ENCODE data around the gene NPSR1. TPM values are rescaled to one million over a fixed set of nuclear protein-coding genes. Genes with fewer than 3 reads are reported as not detected.
"Not testable (repeated sequence)": the region's sequence is repeated elsewhere in the genome, so short reads cannot be mapped to it uniquely, and the experiment has no call there.

The NPSR1 gene, protein sequence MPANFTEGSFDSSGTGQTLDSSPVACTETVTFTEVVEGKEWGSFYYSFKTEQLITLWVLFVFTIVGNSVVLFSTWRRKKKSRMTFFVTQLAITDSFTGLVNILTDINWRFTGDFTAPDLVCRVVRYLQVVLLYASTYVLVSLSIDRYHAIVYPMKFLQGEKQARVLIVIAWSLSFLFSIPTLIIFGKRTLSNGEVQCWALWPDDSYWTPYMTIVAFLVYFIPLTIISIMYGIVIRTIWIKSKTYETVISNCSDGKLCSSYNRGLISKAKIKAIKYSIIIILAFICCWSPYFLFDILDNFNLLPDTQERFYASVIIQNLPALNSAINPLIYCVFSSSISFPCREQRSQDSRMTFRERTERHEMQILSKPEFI
- total RNA-seq (not detected), polyA plus RNA-seq (not detected)

GRCh38 chr7:34657632-34658268 is at the start of gene NPSR1:
TSS of gene NPSR1 (plus strand) at chr7:34658218. CDS start at chr7:34658413, 195 bp downstream.
- Mint-ChIP-seq H3K4me1 (no peaks in the 10 kb centered on the region), H3K27ac (no peak within 1 kb of the TSS), H3K36me3 (no peaks in the 10 kb centered on the region), H3K9me3 (peaks cover 0 to 1% (median 0%) of the 10 kb centered on the region in 8 donors), H3K27me3 (peaks cover 3 to 4% of the 10 kb centered on the region in 2 donors), H3K4me3 (no peak within 1 kb of the TSS)
- POLR2A ChIA-PET (ENCODE audit: partially characterized antibody) = no interaction called here
- Histone ChIP-seq H3K27me3 (ENCODE audit: insufficient read depth, low read length) (no peaks in the 10 kb centered on the region), H3K4me1 (ENCODE audit: insufficient read depth, low read length) (no peaks in the 10 kb centered on the region), H3K4me3 (ENCODE audit: low read length in 2 of 2) (no peak within 1 kb of the TSS), H3K27ac (ENCODE audit: low read depth, low read length) (no peak within 1 kb of the TSS), H3K36me3 (ENCODE audit: insufficient read depth, low read length) (no peaks in the 10 kb centered on the region), H3K9me3 (ENCODE audit: control insufficient read depth in 1 of 2, low read length in 2 of 2) (no peaks in the 10 kb centered on the region)
- CTCF ChIA-PET (ENCODE audit: partially characterized antibody) = no interaction called here
- intact Hi-C loops (cut with micrococcal nuclease) = no loop called here
- DNase-seq = no peak

- no peak for DNase-seq
Measured at GRCh38 chr7:34612661-34613060, 45.4 kb upstream of the NPSR1 start.

GRCh38 chr7:34620425-34620824 is 37.6 kb upstream of the NPSR1 start:
- CTCF ChIA-PET (ENCODE audit: partially characterized antibody) = no interaction called here
- POLR2A ChIA-PET (ENCODE audit: partially characterized antibody) = no interaction called here
- Mint-ChIP-seq H3K4me1 (no peaks in the 10 kb centered on the region), H3K36me3 (no peaks in the 10 kb centered on the region), H3K9me3 (peaks cover 0 to 4% (median 0%) of the 10 kb centered on the region in 8 donors), H3K27ac (no peak overlapping the region), H3K27me3 (peaks cover 0 to 1% of the 10 kb centered on the region in 2 donors), H3K4me3 (no peak overlapping the region)
- DNase-seq = no peak
- Histone ChIP-seq H3K36me3 (ENCODE audit: insufficient read depth, low read length) (no peaks in the 10 kb centered on the region), H3K9me3 (ENCODE audit: control insufficient read depth in 1 of 2, low read length in 2 of 2) (no peaks in the 10 kb centered on the region), H3K4me1 (ENCODE audit: insufficient read depth, low read length) (no peaks in the 10 kb centered on the region), H3K4me3 (ENCODE audit: low read length in 2 of 2) (no peak overlapping the region), H3K27ac (ENCODE audit: low read depth, low read length) (no peak overlapping the region), H3K27me3 (ENCODE audit: insufficient read depth, low read length) (no peaks in the 10 kb centered on the region)
- intact Hi-C loops (cut with micrococcal nuclease) = no loop called here

More at GRCh38 chr7:34612661-34613060, 45.4 kb upstream of the NPSR1 start:
- H3K9me3 ChIP-seq (ENCODE audit: control insufficient read depth in 1 of 2, low read length in 2 of 2) = no peaks in the 10 kb centered on the region
- H3K4me1 ChIP-seq (ENCODE audit: insufficient read depth, low read length) = no peaks in the 10 kb centered on the region
- H3K4me3 ChIP-seq (ENCODE audit: low read length in 2 of 2) = no peak overlapping the region
- Mint-ChIP-seq H3K9me3 (peaks cover 0 to 9% (median 4%) of the 10 kb centered on the region in 8 donors), H3K27me3 (no peaks in the 10 kb centered on the region), H3K36me3 (no peaks in the 10 kb centered on the region), H3K4me1 (no peaks in the 10 kb centered on the region), H3K4me3 (no peak overlapping the region), H3K27ac (no peak overlapping the region)
- H3K36me3 ChIP-seq (ENCODE audit: insufficient read depth, low read length) = no peaks in the 10 kb centered on the region
- H3K27ac ChIP-seq (ENCODE audit: low read depth, low read length) = no peak overlapping the region
- H3K27me3 ChIP-seq (ENCODE audit: insufficient read depth, low read length) = no peaks in the 10 kb centered on the region
- POLR2A ChIA-PET (ENCODE audit: partially characterized antibody) = no interaction called here
- CTCF ChIA-PET (ENCODE audit: partially characterized antibody) = no interaction called here
- intact Hi-C loops (cut with micrococcal nuclease) = no loop called here

DNA sequence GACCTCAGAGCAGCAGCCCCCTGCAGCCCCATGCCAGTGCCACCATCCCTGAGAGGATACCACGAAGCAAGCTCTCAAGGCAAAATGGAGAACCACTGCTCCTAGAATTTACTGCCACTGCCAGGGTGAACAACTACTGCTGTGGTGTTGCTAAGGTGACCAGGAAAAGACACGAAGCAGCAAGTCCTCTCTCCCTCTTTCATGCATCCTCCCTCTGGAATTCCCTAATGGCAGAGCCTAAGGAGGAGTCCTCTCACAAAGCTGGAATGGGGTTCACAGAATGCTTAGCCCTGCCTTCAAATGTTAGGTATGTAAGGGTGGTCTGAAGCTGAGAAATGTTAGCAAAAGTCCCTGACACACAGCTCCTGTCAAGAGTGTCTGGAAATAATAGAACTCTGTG is 35.8 kb upstream of the NPSR1 start:
- POLR2A ChIA-PET (ENCODE audit: partially characterized antibody) = no interaction called here
- CTCF ChIA-PET (ENCODE audit: partially characterized antibody) = no interaction called here

DNA sequence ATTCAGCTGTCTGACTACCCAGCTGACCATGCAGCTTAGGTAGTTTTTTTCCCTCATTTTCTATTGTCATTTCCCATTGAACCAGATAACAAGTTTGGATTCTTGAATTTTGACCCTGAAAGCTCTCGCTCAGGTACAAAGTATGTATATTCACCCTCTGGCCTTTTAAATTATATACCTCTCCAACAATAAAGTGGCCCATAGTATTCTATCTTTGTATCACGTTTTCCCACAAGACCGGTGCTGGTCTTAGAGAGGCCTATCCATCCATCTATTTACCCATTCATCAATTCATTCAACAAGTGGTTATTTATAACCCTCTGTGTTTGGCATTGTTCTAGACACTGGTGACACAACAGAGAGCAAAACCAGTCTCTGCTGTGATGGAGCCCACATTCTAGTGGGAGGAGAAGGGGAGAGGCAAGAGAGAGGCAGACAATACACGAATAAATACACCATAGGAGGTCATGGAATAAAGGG is 35.2 kb upstream of the NPSR1 start:
- CTCF ChIA-PET (ENCODE audit: partially characterized antibody) = no interaction called here
- peaks cover 0 to 4% (median 0%) of the 10 kb centered on the region in 8 donors for H3K9me3 Mint-ChIP-seq

More for the DNA sequence above, 35.8 kb upstream of the NPSR1 start:
- no peak overlapping the region for H3K4me3 Mint-ChIP-seq
- Histone ChIP-seq H3K27ac (ENCODE audit: low read depth, low read length) (no peak overlapping the region), H3K27me3 (ENCODE audit: insufficient read depth, low read length) (no peaks in the 10 kb centered on the region), H3K36me3 (ENCODE audit: insufficient read depth, low read length) (no peaks in the 10 kb centered on the region), H3K4me1 (ENCODE audit: insufficient read depth, low read length) (no peaks in the 10 kb centered on the region), H3K9me3 (ENCODE audit: control insufficient read depth in 1 of 2, low read length in 2 of 2) (no peaks in the 10 kb centered on the region), H3K4me3 (ENCODE audit: low read length in 2 of 2) (no peak overlapping the region)
- H3K4me1 Mint-ChIP-seq = no peaks in the 10 kb centered on the region
- H3K27ac Mint-ChIP-seq = no peak overlapping the region
- H3K9me3 Mint-ChIP-seq = peaks cover 0 to 4% (median 0%) of the 10 kb centered on the region in 8 donors
- intact Hi-C loops (cut with micrococcal nuclease) = no loop called here
- DNase-seq = no peak
- H3K36me3 Mint-ChIP-seq = no peaks in the 10 kb centered on the region
- H3K27me3 Mint-ChIP-seq = peaks cover 0 to 1% of the 10 kb centered on the region in 2 donors

DNA sequence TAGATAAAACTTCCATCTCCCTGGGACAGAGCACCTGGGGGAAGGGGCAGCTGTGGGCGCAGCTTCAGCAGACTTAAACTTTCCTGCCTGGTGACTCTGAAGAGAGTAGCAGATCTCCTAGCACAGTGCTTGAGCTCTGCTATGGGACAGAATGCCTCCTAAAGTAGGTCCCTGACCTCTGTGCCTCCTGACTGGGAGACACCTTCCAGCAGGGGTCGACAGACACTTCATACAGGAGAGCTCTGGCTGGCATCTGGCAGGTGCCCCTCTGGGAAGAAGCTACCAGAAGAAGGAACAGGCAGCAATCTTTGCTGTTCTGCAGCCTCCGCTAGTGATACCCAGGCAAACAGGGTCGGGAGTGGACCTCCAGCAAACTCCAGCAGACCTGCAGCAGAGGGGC is 29.4 kb upstream of the NPSR1 start:
- POLR2A ChIA-PET (ENCODE audit: partially characterized antibody); H3K27ac ChIP-seq (ENCODE audit: low read depth, low read length); H3K4me3 Mint-ChIP-seq; H3K4me1 ChIP-seq (ENCODE audit: insufficient read depth, low read length); intact Hi-C loops (cut with micrococcal nuclease); H3K9me3 ChIP-seq (ENCODE audit: control insufficient read depth in 1 of 2, low read length in 2 of 2); H3K27ac Mint-ChIP-seq; H3K4me1 Mint-ChIP-seq; H3K4me3 ChIP-seq (ENCODE audit: low read length in 2 of 2); CTCF ChIA-PET (ENCODE audit: partially characterized antibody); H3K36me3 Mint-ChIP-seq; H3K27me3 ChIP-seq (ENCODE audit: insufficient read depth, low read length); H3K9me3 Mint-ChIP-seq; H3K36me3 ChIP-seq (ENCODE audit: insufficient read depth, low read length); DNase-seq; H3K27me3 Mint-ChIP-seq: not testable (repeated sequence)

More for the DNA sequence above, 35.2 kb upstream of the NPSR1 start:
- Mint-ChIP-seq H3K27ac (no peak overlapping the region), H3K4me3 (no peak overlapping the region), H3K27me3 (peaks cover 0 to 1% of the 10 kb centered on the region in 2 donors), H3K36me3 (no peaks in the 10 kb centered on the region), H3K4me1 (no peaks in the 10 kb centered on the region)
- H3K9me3 ChIP-seq (ENCODE audit: control insufficient read depth in 1 of 2, low read length in 2 of 2) = no peaks in the 10 kb centered on the region
- no peaks in the 10 kb centered on the region for H3K36me3 ChIP-seq (ENCODE audit: insufficient read depth, low read length)
- H3K27me3 ChIP-seq (ENCODE audit: insufficient read depth, low read length) = no peaks in the 10 kb centered on the region
- H3K4me3 ChIP-seq (ENCODE audit: low read length in 2 of 2) = no peak overlapping the region
- POLR2A ChIA-PET (ENCODE audit: partially characterized antibody) = no interaction called here
- intact Hi-C loops (cut with micrococcal nuclease) = no loop called here
- DNase-seq = no peak
- no peaks in the 10 kb centered on the region for H3K4me1 ChIP-seq (ENCODE audit: insufficient read depth, low read length)
- H3K27ac ChIP-seq (ENCODE audit: low read depth, low read length) = no peak overlapping the region

- intact Hi-C loops (cut with micrococcal nuclease) = no loop called here
- no peaks in the 10 kb centered on the region for H3K9me3 ChIP-seq (ENCODE audit: control insufficient read depth in 1 of 2, low read length in 2 of 2)
- H3K27me3 ChIP-seq (ENCODE audit: insufficient read depth, low read length) = no peaks in the 10 kb centered on the region
- no peaks in the 10 kb centered on the region for H3K27me3 Mint-ChIP-seq
- DNase-seq = no peak
- H3K4me3 ChIP-seq (ENCODE audit: low read length in 2 of 2) = no peak overlapping the region
- ChIA-PET POLR2A (ENCODE audit: partially characterized antibody) (no interaction called here), CTCF (ENCODE audit: partially characterized antibody) (no interaction called here)
- H3K4me1 Mint-ChIP-seq = no peaks in the 10 kb centered on the region
- no peaks in the 10 kb centered on the region for H3K36me3 ChIP-seq (ENCODE audit: insufficient read depth, low read length)
- H3K27ac ChIP-seq (ENCODE audit: low read depth, low read length) = no peak overlapping the region
- H3K36me3 Mint-ChIP-seq = no peaks in the 10 kb centered on the region
- H3K4me1 ChIP-seq (ENCODE audit: insufficient read depth, low read length) = no peaks in the 10 kb centered on the region
- H3K27ac Mint-ChIP-seq = peak overlapping the region in 1 of 7 donors; percentile 26
- no peak overlapping the region for H3K4me3 Mint-ChIP-seq
- peaks cover 0 to 5% (median 0%) of the 10 kb centered on the region in 8 donors for H3K9me3 Mint-ChIP-seq
Measured at GRCh38 chr7:34652809-34653208, 5.2 kb upstream of the NPSR1 start.
